H1 (cell line): ENCODE data around the gene TECPR2. TPM values are rescaled to one million over a fixed set of nuclear protein-coding genes. Genes with fewer than 3 reads are reported as not detected.

Source experiments
- CHD7 ChIP-seq: fragments of 300-600 bp; sonication (generic); IDR thresholded peaks from 2 replicates; pipeline ENCODE4 v1.7.1; 2012; ENCODE audit warnings: low read length, moderate library complexity, mild to moderate bottlenecking, inconsistent platforms; ENCODE audit not compliant: insufficient replicate concordance
- CREB1 ChIP-seq: IDR thresholded peaks from 2 replicates; pipeline ENCODE4 v1.6.1; 2012; ENCODE audit warnings: inconsistent platforms
- TCF12 ChIP-seq: IDR thresholded peaks from 2 replicates; pipeline ENCODE4 v1.6.1; 2011; ENCODE audit warnings: low read depth, mild to moderate bottlenecking, low read length
- polyA plus RNA-seq, 7 experiments: library from polyadenylated mRNA; depleted of rRNA in 3 of 7; stranded (reverse) in 5 of 7; unstranded in 2 of 7; fragments of >200 nt in 5 of 7; fragments of 200-250 nt in 2 of 7; gene quantifications; 1 replicate in 5 of 7; 2 replicates in 1 of 7; 4 replicates in 1 of 7; pipeline versions ENCODE4 v1.2.1 to v1.2.3, GENCODE V29; 2011 to 2013; ENCODE audit warnings: missing spikeins in 2 of 7, mixed read lengths in 2 of 7
- total RNA-seq: library from RNA; stranded (reverse); fragmentation: NEBNext Ultra II Directional; extraction: Animal tissue kit (Norgen Biotek cat#: 25700); gene quantifications from 2 replicates; pipeline ENCODE4 v1.2.1, GENCODE V29; 2021

TECPR2 gene
- total and polyA plus RNA-seq, 2 of the 8 experiments (the other 6 are each of a cell fraction or from before 2014, with no cell fraction given): 6.8 to 19.4 TPM

GRCh38 chr14:102321456-102322422 is 41.0 kb upstream of the TECPR2 start (continued):
- TF ChIP-seq CHD7 (no peak), CREB1 (no peak), TCF12 (no peak)
